GM12874 (cell line): ENCODE data around the gene DEXI.

ENCODE experiments used
- TF ChIP-seq, protein P1 (sequence below): IDR thresholded peaks from 2 replicates; pipeline ENCODE4 v1.5.1; 2011; ENCODE audit warnings: low read depth, mild to moderate bottlenecking, control low read depth, low read length, moderate library complexity; ENCODE audit not compliant: insufficient read depth

Gene DEXI

DNA sequence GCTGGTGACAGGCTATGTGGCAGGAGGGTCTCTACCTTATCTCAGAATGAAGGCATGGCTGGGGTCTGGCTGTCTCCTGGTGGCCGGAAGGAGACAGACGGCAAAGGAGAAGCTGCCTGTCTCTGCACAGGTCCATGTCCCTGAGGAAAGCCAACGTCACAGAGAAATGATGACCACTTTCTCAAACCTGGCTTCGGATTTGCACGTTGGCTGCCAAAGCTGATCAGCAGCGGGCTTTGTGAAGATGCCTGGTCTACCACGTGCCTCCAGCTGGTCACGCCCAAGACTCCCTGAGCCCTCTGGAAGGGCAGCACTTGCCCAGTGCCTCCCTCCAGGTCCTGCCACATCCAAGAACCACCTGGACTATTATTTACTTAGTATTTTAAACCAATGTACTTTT lies 8.4 kb downstream of the DEXI start:
- TF ChIP-seq, protein P1, sequence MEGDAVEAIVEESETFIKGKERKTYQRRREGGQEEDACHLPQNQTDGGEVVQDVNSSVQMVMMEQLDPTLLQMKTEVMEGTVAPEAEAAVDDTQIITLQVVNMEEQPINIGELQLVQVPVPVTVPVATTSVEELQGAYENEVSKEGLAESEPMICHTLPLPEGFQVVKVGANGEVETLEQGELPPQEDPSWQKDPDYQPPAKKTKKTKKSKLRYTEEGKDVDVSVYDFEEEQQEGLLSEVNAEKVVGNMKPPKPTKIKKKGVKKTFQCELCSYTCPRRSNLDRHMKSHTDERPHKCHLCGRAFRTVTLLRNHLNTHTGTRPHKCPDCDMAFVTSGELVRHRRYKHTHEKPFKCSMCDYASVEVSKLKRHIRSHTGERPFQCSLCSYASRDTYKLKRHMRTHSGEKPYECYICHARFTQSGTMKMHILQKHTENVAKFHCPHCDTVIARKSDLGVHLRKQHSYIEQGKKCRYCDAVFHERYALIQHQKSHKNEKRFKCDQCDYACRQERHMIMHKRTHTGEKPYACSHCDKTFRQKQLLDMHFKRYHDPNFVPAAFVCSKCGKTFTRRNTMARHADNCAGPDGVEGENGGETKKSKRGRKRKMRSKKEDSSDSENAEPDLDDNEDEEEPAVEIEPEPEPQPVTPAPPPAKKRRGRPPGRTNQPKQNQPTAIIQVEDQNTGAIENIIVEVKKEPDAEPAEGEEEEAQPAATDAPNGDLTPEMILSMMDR: no peak

DNA sequence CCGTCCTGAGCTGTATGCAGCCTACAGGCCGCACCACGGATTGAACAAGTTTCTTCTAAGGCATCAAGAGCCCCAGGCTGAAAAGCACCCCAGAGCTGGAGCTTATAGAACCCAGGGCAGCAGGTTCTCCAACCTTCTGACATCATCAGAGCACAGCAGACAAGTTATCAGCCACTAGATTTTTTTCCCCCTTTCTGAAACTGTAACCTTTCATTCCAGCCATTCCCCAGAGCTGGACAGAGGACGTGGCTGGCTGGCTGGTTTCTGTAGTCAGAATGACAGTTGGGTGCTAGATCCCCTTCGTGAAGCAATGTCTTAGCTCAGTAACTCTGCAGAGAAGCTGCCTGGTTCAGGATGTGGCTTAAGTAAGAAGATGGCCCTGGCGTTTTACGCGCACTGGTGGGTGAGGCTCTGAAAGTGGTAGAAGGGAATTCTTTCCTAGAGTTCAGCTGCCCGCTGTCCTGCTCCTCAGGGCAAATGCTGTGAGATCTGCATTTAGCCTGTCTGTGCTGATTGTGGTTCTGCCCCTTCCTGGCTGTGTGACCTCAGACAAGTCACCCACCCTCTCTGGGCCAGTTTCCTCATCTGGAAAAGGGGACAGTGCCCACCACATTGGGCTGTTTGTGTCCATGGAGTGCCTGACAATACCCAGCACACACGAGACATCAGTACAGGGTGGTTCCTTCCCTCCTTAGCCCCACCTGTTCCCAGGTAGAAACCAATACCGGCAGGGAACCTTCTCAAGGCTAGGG lies 9.1 kb downstream of the DEXI start:
- TF ChIP-seq, protein P1: no peak

DNA sequence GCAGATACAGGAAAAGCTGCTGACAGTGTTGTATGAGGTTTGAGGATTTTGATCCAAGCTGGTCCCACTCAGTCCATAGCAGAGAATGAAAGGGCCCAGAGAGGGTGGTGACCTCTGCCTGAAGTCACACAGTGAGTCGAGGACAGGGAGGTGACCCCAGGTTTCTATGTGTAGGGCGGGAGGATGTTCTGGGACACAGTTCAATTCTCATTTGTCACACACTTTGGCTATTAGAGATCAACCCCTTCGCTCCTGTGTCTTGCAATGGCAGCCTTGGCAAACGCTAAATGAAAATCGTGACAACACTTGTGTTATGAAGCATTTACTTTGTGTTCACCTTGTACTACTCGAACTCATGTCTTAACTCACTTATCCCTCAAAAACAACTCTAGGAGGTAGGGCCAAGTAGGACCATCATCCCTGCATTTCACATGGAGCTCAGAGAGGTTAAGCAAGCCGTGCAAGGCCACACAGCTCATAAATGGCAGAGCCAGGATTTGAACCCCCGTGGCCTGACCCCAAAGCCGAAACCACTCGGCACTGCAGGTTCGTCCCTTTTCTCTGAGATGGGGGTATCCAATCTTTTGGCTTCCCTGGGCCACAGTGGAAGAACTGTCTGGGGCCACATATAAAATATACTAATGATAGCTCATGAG lies 10.2 kb downstream of the DEXI start:
- TF ChIP-seq, protein P1: no peak

DNA sequence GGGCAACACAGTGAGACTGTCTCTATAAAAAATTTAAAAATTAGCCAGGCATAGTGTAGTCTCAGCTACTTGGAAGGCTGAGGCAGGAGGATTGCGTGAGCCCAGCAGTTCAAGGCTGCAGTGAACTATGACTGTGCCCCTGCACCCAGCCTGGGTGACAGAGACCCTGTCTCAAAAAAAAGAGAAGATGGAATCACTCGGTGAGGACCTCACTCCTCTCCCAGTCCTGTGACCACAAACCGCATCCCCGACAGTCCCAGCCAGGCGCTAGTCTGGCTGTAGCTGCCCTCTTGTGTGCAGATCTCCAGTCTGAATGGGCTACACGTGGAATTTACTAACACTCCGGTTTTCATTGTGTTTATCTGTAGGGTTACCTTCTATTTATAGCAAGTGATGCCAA lies 11.1 kb downstream of the DEXI start:
- TF ChIP-seq, protein P1: no peak

DNA sequence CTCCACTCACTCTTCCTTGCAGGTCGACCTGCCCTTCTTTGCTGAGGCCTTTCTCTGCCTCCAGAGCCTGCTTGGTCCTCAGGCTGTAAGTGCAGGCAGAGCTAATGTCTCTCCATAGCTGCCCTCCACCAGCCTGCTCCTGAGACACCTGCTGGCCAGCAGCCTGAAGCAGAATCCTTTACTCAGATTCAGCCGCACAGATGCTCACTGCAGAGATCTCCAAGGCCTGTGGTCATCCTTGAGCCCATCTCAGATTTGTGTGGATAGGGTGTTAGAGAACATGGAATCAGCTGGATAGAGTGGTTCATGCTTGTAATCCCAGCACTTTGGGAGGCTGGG lies 11.5 kb downstream of the DEXI start:
- TF ChIP-seq, protein P1: peak; percentile 28; the same call in 1 of the 2 replicates

DNA sequence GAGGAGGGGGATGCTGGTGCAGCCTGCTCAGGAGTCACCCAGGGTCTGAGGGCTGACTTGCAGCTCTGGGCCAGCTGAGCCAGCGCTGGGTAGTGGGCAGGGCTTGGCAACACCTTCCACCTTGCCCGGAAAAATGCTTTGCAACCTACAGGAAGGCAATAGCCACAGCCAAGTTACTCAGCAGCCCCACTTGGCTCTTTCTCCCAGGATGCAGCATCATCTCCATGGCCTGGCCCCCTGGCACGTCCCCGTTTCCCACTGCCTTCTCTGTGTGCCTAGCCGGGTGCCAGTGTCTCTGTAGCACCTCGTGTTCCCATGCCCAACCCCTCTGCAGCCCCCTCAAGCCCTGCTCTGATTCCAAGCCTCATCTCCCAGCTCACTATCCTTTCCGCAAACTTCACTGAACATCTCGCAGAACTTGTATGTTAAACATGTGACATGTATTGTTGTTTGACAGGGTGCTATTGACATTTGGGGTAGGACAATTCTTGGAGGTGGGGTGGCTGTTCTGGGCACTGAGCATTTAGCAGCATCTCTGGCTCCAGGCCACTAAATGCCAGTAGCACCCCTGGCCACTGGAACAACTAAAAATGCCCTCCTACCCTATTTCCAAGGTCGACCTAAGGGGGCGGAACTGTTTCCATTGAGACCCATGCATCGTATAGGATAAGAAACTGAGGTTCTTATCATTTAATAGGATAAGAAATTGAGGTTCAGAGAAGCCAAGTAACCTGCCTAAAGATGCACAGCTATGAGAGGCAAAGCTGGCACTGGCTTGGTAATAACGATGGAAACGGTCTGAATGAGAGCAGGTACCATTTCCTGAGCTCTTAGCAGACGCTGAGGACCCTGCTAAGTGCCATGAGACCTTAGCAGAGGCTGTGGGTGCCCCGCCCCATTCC lies 12.2 kb downstream of the DEXI start:
- TF ChIP-seq, protein P1: no peak

DNA sequence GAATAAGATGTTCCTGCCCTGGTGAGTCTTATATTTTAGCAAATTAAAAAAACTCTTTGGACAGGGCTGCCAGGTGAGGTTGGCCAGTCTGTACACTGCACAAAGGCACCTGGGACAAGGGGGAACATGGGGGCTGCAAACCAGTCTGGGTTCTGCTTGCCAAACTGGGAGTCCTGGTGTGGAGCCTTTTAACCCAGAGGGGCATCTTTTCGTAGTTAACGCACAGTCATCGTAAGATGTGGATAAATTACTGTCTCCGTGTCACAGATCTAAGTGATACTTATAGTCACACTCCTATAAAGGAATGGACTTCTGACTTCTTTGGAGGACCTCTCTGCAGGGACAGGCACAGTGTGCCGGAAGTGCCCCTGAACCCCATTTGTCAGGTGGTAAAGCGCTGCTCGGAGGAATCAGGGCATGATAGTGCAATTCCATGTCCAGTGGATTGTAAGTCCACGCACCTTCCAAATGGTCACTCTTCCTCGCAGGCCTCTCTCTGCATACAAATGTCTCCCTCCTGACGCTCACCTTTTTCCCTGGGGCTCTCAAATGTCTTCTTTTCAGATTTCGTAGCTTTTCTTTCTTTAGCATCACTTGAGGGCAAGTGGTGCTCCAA lies 14.7 kb downstream of the DEXI start:
- TF ChIP-seq, protein P1: no peak
